Activated CD4-positive, alpha-beta T cell treated with anti-CD3 and anti-CD28 coated beads, Interleukin-2, amount 50 U/mL, for 16 hours (primary cell): ENCODE measurements around the gene OR8H2.
"Not testable (repeated sequence)": the region's sequence is repeated elsewhere in the genome, so short reads cannot be mapped to it uniquely, and the experiment has no call there.

ENCODE experiments used
- DNase-seq: peaks from one replicate; pipeline ENCODE4 v3.0.0-alpha.2; 2020

Gene OR8H2

GRCh38 chr11:56103210-56103737 is at the start of gene OR8H2:
Gene OR8H2 (plus strand): TSS chr11:56103687. CDS start chr11:56105043, 1,356 bp downstream.
- DNase-seq = no peak

GRCh38 chr11:56056366-56056765 is 47.1 kb upstream of the OR8H2 start:
- DNase-seq = not testable (repeated sequence)

GRCh38 chr11:56057661-56058237 is 45.7 kb upstream of the OR8H2 start:
- not testable (repeated sequence) for DNase-seq

- DNase-seq = not testable (repeated sequence)
Observed at GRCh38 chr11:56058260-56058780, 45.2 kb upstream of the OR8H2 start.

GRCh38 chr11:56066980-56067379 is 36.5 kb upstream of the OR8H2 start:
- DNase-seq = no peak

- DNase-seq = no peak
Observed at GRCh38 chr11:56089697-56090096, 13.8 kb upstream of the OR8H2 start.

GRCh38 chr11:56093008-56093407 is 10.5 kb upstream of the OR8H2 start, which contains the start of gene OR8I2:
Gene OR8I2 (plus strand): TSS chr11:56093308. CDS start chr11:56093308, 0 bp downstream.
- DNase-seq = no peak

GRCh38 chr11:56122073-56122472 is 18.6 kb downstream of the OR8H2 start, which contains the start of gene OR8H3:
Gene OR8H3 (plus strand): TSS chr11:56122373. CDS start chr11:56122373, 0 bp downstream.
- DNase-seq = no peak

- DNase-seq = no peak
Observed at GRCh38 chr11:56140151-56140661, 36.7 kb downstream of the OR8H2 start, which contains the start of gene OR8J3. Gene OR8J3 (minus strand): TSS chr11:56140201. CDS start chr11:56137718, 2,483 bp downstream.

GRCh38 chr11:56143681-56144080 is 40.2 kb downstream of the OR8H2 start:
- not testable (repeated sequence) for DNase-seq

GRCh38 chr11:56151376-56151775 is 47.9 kb downstream of the OR8H2 start:
- no peak for DNase-seq

GRCh38 chr11:56152333-56152732 is 48.8 kb downstream of the OR8H2 start:
- no peak for DNase-seq
